ENCODE measurements around the gene FSHR. TPM values are rescaled to one million over a fixed set of nuclear protein-coding genes. Genes with fewer than 3 reads are reported as not detected.

Gene FSHR
- polyA plus RNA-seq, 1 experiment = not detected

- TF ChIP-seq CTCF (IDR thresholded peaks at IDR 0.05; ENCODE audit: insufficient read depth, low read depth, low read length) = no peak
- Histone ChIP-seq H3K27me3 (ENCODE audit: control insufficient read depth, insufficient read depth, low read length) (no peaks in the 10 kb centered on the region), H3K36me3 (ENCODE audit: control insufficient read depth, insufficient read depth, low read length) (no peaks in the 10 kb centered on the region), H3K4me3 (ENCODE audit: low read depth, low read length) (no peak overlapping the region)
- ChIA-PET CTCF (no interaction called here), POLR2A (no interaction called here)
- no peak for DNase-seq (ENCODE audit: low read depth)
Measured at GRCh38 chr2:48978131-48978530, 176.2 kb downstream of the FSHR start.

GRCh38 chr2:48971801-48972200 is 182.5 kb downstream of the FSHR start:
- POLR2A ChIA-PET = no interaction called here
- Histone ChIP-seq H3K4me3 (ENCODE audit: low read depth, low read length) (no peak overlapping the region), H3K36me3 (ENCODE audit: control insufficient read depth, insufficient read depth, low read length) (no peaks in the 10 kb centered on the region), H3K27me3 (ENCODE audit: control insufficient read depth, insufficient read depth, low read length) (no peaks in the 10 kb centered on the region)
- CTCF ChIA-PET = no interaction called here
- DNase-seq (ENCODE audit: low read depth) = no peak
- no peak for TF ChIP-seq CTCF (IDR thresholded peaks at IDR 0.05; ENCODE audit: insufficient read depth, low read depth, low read length)

- TF ChIP-seq CTCF (IDR thresholded peaks at IDR 0.05; ENCODE audit: insufficient read depth, low read depth, low read length) = no peak
- no peak for DNase-seq (ENCODE audit: low read depth)
- H3K36me3 ChIP-seq (ENCODE audit: control insufficient read depth, insufficient read depth, low read length) = no peaks in the 10 kb centered on the region
- H3K4me3 ChIP-seq (ENCODE audit: low read depth, low read length) = no peak overlapping the region
- H3K27me3 ChIP-seq (ENCODE audit: control insufficient read depth, insufficient read depth, low read length) = no peaks in the 10 kb centered on the region
- ChIA-PET POLR2A (no interaction called here), CTCF (no interaction called here)
Measured at GRCh38 chr2:48968011-48968410, 186.3 kb downstream of the FSHR start.

- no peak for DNase-seq (ENCODE audit: low read depth)
- ChIA-PET CTCF (no interaction called here), POLR2A (no interaction called here)
- no peaks in the 10 kb centered on the region for H3K36me3 ChIP-seq (ENCODE audit: control insufficient read depth, insufficient read depth, low read length)
- TF ChIP-seq CTCF (IDR thresholded peaks at IDR 0.05; ENCODE audit: insufficient read depth, low read depth, low read length) = no peak
- no peak overlapping the region for H3K4me3 ChIP-seq (ENCODE audit: low read depth, low read length)
- no peaks in the 10 kb centered on the region for H3K27me3 ChIP-seq (ENCODE audit: control insufficient read depth, insufficient read depth, low read length)
Measured at GRCh38 chr2:48965204-48965603, 189.1 kb downstream of the FSHR start.

GRCh38 chr2:48961009-48961408 is 193.3 kb downstream of the FSHR start:
- TF ChIP-seq CTCF (IDR thresholded peaks at IDR 0.05; ENCODE audit: insufficient read depth, low read depth, low read length) = no peak
- Histone ChIP-seq H3K4me3 (ENCODE audit: low read depth, low read length) (no peak overlapping the region), H3K27me3 (ENCODE audit: control insufficient read depth, insufficient read depth, low read length) (no peaks in the 10 kb centered on the region), H3K36me3 (ENCODE audit: control insufficient read depth, insufficient read depth, low read length) (no peaks in the 10 kb centered on the region)
- ChIA-PET CTCF (interaction anchor here (1.4 kb wide), 1 partner anchor 12 kb away, joined by 3 read pairs; no protein-coding TSS in a partner anchor), POLR2A (no interaction called here)
- no peak for DNase-seq (ENCODE audit: low read depth)

All from BJ (cell line).